Measurements from ENCODE around the gene CARS2. TPM values are rescaled to one million over a fixed set of nuclear protein-coding genes. Genes with fewer than 3 reads are reported as not detected.

The CARS2 gene
- total RNA-seq, 1 donor from 2014 or later = 81.5 TPM

- Mint-ChIP-seq H3K36me3 (ENCODE audit: low read depth) (peaks cover 20% of the 10 kb centered on the region), H3K9me3 (no peaks in the 10 kb centered on the region), H3K4me3 (no peak overlapping the region), H3K27ac (ENCODE audit: unreplicated experiment) (peak overlapping the region; percentile 81), H3K4me1 (no peaks in the 10 kb centered on the region), H3K27me3 (ENCODE audit: low read depth) (no peaks in the 10 kb centered on the region)
- DNase-seq (ENCODE audit: low read depth, low spot score) = no peak
- TF ChIP-seq CTCF (conservative IDR thresholded peaks at IDR 0.05) = no peak
Observed at GRCh38 chr13:110628477-110628793, 77.5 kb downstream of the CARS2 start.

- Mint-ChIP-seq H3K36me3 (ENCODE audit: low read depth) (peaks cover 21% of the 10 kb centered on the region), H3K27me3 (ENCODE audit: low read depth) (no peaks in the 10 kb centered on the region), H3K27ac (ENCODE audit: unreplicated experiment) (peak overlapping the region; percentile 81), H3K4me3 (no peak overlapping the region), H3K4me1 (no peaks in the 10 kb centered on the region), H3K9me3 (no peaks in the 10 kb centered on the region)
- no peak for DNase-seq (ENCODE audit: low read depth, low spot score)
- TF ChIP-seq CTCF (conservative IDR thresholded peaks at IDR 0.05) = no peak
Observed at GRCh38 chr13:110627761-110628476, 78.0 kb downstream of the CARS2 start.

- Mint-ChIP-seq H3K27me3 (ENCODE audit: low read depth) (no peaks in the 10 kb centered on the region), H3K36me3 (ENCODE audit: low read depth) (peaks cover 20% of the 10 kb centered on the region), H3K27ac (ENCODE audit: unreplicated experiment) (no peak overlapping the region), H3K4me1 (no peaks in the 10 kb centered on the region), H3K4me3 (no peak overlapping the region), H3K9me3 (no peaks in the 10 kb centered on the region)
- no peak for TF ChIP-seq CTCF (conservative IDR thresholded peaks at IDR 0.05)
- DNase-seq (ENCODE audit: low read depth, low spot score) = no peak
Observed at GRCh38 chr13:110627351-110627750, 78.6 kb downstream of the CARS2 start.

GRCh38 chr13:110626521-110626920 lies 79.4 kb downstream of the CARS2 start:
- peaks cover 15% of the 10 kb centered on the region for H3K36me3 Mint-ChIP-seq (ENCODE audit: low read depth)
- H3K27ac Mint-ChIP-seq (ENCODE audit: unreplicated experiment) = no peak overlapping the region

GRCh38 chr13:110625771-110626321 lies 80.1 kb downstream of the CARS2 start:
- H3K36me3 Mint-ChIP-seq (ENCODE audit: low read depth) = peaks cover 14% of the 10 kb centered on the region
- H3K4me1 Mint-ChIP-seq = no peaks in the 10 kb centered on the region
- TF ChIP-seq CTCF (conservative IDR thresholded peaks at IDR 0.05) = no peak
- DNase-seq (ENCODE audit: low read depth, low spot score) = no peak
- peak overlapping the region; percentile 90 for H3K27ac Mint-ChIP-seq (ENCODE audit: unreplicated experiment)
- H3K4me3 Mint-ChIP-seq = no peak overlapping the region
- H3K9me3 Mint-ChIP-seq = no peaks in the 10 kb centered on the region
- H3K27me3 Mint-ChIP-seq (ENCODE audit: low read depth) = no peaks in the 10 kb centered on the region

More at GRCh38 chr13:110626521-110626920, 79.4 kb downstream of the CARS2 start:
- no peaks in the 10 kb centered on the region for H3K27me3 Mint-ChIP-seq (ENCODE audit: low read depth)
- no peak for DNase-seq (ENCODE audit: low read depth, low spot score)
- H3K4me1 Mint-ChIP-seq = no peaks in the 10 kb centered on the region
- H3K4me3 Mint-ChIP-seq = no peak overlapping the region
- no peaks in the 10 kb centered on the region for H3K9me3 Mint-ChIP-seq
- TF ChIP-seq CTCF (conservative IDR thresholded peaks at IDR 0.05) = no peak
